IPS-15b (cell line): Measurements from ENCODE around the gene PHETA1.
"Not testable (repeated sequence)": the region's sequence is repeated elsewhere in the genome, so short reads cannot be mapped to it uniquely, and the experiment has no call there.

ENCODE experiments used
- H3K27me3 ChIP-seq: one replicate; pipeline ENCODE4 v1.6.1; 2013; ENCODE audit warnings: low read length; ENCODE audit not compliant: control insufficient read depth, insufficient read depth
- H3K36me3 ChIP-seq: one replicate; pipeline ENCODE4 v1.6.1; 2013; ENCODE audit warnings: low read length; ENCODE audit not compliant: control insufficient read depth, insufficient read depth
- H3K4me1 ChIP-seq: one replicate; pipeline ENCODE4 v1.6.1; 2013; ENCODE audit warnings: mild to moderate bottlenecking, low read length; ENCODE audit not compliant: control insufficient read depth, insufficient read depth
- H3K4me3 ChIP-seq: one replicate; pipeline ENCODE4 v1.5.1; 2013; ENCODE audit warnings: low read depth, low read length
- H3K9ac ChIP-seq: one replicate; pipeline ENCODE4 v1.6.1; 2013; ENCODE audit warnings: low read depth, mild to moderate bottlenecking, low read length
- H3K9me3 ChIP-seq: one replicate; pipeline ENCODE4 v1.6.1; 2013; ENCODE audit warnings: mild to moderate bottlenecking, low read length; ENCODE audit not compliant: control insufficient read depth, insufficient read depth

PHETA1 gene

DNA sequence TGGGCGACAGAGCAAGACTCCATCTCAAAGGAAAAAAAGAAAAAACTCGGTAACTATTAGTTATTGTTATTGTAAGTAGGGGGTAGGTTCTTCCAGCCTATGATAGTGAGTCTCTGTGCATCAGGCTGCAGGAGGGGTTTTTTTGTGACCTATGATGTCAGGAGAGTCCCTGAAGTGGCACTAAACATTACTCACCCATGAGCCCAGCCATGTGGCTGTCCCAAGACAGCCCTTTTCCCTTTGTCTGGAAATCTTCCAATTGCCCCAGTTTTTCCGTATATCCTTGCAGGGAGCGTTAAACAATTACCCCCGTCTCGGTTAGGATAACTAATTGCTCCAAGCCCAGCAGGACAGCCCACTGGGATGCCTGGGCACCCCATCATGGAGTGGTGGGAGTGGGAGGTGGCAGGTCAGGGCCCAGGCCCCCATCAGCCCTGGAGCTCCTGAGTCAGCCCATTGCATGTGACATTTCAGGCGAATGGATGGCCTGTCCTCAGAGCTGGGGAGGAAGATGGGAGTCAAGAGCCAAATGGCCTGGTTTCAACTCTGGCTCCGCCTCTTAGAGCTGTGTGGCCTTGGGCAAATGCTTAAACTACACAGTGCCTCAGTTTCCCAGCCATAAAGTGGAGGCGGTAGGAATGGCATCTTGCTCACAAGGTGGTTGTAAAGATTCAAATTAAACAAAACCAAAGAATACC is 16.4 kb downstream of the PHETA1 start:
- Histone ChIP-seq H3K9ac (no peak overlapping the region), H3K4me3 (no peak overlapping the region), H3K27me3 (no peaks in the 10 kb centered on the region), H3K36me3 (peaks cover 4% of the 10 kb centered on the region), H3K4me1 (no peaks in the 10 kb centered on the region), H3K9me3 (no peaks in the 10 kb centered on the region)

DNA sequence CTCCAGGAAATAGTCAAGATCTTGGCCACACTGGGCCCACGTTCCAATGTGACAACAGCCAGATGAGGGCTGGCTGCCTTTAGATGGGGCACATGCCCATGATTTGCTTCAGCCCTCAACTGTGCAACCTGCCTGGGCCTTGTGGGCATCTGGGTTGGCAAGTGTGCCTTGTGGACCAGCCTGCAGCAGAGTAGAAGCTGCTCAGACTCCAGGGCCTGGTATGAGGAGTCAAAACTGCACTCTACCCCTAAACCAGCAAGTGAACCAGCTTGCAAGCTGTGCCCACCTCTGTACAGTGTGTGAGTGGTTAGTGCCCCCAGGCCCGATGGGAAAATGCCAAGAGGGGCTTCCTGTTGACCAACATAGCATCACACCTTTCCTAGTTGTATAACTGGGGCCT is 17.9 kb downstream of the PHETA1 start:
- Histone ChIP-seq H3K36me3 (peaks cover 4% of the 10 kb centered on the region), H3K27me3 (no peaks in the 10 kb centered on the region), H3K9ac (no peak overlapping the region), H3K4me1 (no peaks in the 10 kb centered on the region), H3K4me3 (no peak overlapping the region), H3K9me3 (no peaks in the 10 kb centered on the region)

DNA sequence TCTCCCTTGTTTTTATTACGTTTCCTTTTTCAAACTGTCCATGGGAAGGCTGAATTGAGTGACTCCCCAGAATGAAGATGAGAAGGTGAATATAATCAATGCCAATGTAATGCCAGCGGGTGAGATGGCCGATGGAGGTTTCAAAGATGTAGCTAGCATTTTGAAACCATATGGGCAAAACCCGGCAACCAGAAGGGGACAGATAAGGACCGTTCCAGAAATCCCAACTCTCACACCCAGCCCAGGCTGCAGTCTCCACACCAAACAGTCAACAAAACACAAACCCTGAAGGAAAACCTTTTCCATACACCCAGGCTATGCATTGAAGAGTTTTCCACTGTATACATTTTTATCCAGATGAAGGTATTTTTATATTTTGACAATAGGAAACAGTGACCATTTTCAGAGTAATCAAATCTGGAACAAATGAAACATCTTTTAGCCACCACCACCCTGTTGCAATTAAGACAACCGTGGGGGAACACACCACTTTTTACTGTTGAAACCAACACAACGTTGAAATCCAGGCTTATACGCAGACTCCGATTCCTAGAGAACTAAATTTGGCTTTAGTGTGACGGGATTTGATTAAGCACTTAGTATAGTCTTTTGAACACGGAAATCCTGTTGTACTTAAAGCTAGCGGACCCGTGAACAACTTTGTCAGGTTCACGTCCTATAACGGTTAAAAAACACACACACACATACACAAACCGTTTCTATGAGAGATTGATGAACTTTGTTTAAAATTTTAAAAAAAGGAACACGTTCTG is 19.0 kb downstream of the PHETA1 start:
- Histone ChIP-seq H3K9me3 (no peaks in the 10 kb centered on the region), H3K4me1 (no peaks in the 10 kb centered on the region), H3K27me3 (no peaks in the 10 kb centered on the region), H3K4me3 (no peak overlapping the region), H3K9ac (no peak overlapping the region), H3K36me3 (peaks cover 4% of the 10 kb centered on the region)

DNA sequence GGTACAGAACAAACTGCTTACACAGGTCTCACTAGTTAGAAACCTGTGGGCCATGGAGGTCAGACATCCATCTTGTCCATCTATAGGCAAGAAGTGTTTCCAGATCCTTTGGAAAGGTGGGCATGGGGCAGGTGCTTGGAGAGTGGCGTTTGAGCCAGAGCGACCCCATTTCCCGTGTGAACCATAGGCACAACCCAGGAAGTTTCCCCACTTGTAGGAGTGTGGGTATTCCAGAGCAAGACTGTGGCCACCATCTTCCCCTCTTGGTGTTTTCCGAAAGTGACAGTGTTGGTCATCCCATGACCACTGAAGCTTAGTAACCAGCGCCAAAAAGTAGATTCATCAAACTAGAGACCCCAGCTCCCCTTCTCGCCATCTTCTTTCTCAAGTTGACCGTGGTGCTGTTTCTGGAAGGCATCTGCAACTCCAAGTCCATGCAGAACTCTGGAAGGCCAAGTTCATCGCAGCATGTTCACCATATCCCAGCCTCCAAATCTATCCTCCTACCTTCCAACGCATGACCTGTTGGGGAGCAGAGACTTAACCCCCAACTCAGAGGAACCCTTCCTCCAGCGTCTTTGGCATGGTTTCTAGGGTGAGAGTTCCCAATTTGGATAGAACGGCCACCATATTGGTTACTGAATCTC is 19.7 kb downstream of the PHETA1 start:
- Histone ChIP-seq H3K4me1 (no peaks in the 10 kb centered on the region), H3K27me3 (no peaks in the 10 kb centered on the region), H3K9me3 (no peaks in the 10 kb centered on the region), H3K4me3 (no peak overlapping the region), H3K36me3 (peaks cover 4% of the 10 kb centered on the region), H3K9ac (no peak overlapping the region)

DNA sequence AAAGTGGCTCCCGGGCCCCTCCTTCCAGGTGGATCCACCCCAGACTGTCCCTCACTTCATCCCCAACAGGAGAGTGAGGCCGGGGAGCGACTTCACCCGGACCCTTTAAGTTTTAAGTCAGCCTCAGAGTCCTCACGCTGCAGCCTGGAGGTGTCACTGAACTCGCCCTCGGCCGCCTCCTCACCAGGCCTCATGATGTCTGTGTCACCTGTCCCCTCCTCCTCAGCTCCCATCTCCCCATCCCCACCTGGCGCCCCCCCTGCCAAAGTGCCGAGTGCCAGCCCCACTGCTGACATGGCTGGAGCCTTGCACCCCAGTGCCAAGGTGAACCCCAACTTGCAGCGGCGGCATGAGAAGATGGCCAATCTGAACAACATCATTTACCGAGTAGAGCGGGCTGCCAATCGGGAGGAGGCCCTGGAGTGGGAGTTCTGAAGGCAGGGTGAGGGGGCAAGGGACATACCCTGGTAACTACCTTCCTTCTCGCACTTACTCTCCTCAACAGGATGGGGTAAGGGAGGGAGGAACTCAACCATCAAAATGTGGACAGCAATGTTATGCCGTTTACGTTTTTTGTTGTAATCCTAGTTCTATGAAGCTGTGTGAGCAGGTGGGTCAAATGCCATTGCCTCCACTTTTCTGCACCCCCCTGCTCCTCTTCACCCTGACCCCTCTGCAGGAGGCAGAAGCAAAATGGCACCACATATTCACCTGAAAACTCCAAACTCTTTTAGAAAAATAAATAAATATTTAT is 20.8 kb downstream of the PHETA1 start:
- Histone ChIP-seq H3K36me3 (peaks cover 4% of the 10 kb centered on the region), H3K9ac (no peak overlapping the region), H3K9me3 (no peaks in the 10 kb centered on the region), H3K4me3 (no peak overlapping the region), H3K4me1 (no peaks in the 10 kb centered on the region), H3K27me3 (no peaks in the 10 kb centered on the region)

DNA sequence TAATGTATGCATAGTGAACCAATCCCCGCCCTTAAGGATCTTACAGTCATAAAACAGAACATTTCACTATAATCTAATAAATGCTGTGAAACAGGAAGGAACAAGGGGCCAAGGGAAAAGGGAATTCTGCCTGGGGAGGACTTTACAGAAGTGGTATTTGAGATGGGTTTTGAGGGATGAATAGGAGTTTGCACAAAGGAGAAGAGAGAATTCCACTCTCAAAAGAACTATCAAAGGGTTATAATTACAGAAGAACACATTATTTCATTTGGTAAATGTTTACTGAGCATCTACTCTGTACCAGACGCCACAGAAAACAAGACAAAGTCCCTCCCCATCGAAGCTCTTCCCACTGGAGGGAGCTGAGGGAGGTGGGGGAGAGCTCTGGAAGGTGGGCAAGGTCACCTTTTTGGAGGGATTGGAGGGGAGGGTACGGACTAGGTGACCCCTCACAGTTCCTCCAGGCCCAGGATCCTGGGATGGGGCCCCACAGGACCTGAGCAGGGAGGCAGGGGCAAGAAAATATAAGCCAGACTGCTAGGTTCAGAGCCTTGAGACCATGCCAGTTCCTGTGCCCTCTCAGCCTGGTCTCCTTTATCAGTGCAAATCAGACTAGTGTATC is 24.5 kb downstream of the PHETA1 start:
- Histone ChIP-seq H3K4me1 (peaks cover under 1% of the 10 kb centered on the region), H3K4me3 (no peak overlapping the region), H3K27me3 (no peaks in the 10 kb centered on the region), H3K9me3 (no peaks in the 10 kb centered on the region), H3K36me3 (peaks cover 4% of the 10 kb centered on the region), H3K9ac (no peak overlapping the region)

DNA sequence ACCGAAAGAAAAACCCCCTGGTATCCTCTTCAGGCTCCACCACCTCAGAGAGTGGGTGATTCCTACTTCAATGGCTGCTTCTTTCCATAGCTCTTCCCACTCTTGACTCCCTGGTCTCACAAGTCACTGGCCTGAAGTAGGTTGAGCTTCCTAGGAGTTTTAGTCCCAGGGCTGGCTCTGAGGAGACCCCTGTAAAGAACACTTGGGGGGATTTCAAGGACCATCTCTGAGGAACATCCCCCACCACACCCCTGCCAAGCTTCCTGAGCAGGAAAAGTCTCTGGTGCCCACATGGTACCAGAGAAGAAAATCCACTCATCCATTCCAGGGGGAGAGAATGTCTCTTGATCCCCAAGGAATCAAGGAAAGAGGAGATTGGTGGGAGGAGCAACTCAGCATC is 25.7 kb downstream of the PHETA1 start:
- no peak overlapping the region for H3K4me3 ChIP-seq

DNA sequence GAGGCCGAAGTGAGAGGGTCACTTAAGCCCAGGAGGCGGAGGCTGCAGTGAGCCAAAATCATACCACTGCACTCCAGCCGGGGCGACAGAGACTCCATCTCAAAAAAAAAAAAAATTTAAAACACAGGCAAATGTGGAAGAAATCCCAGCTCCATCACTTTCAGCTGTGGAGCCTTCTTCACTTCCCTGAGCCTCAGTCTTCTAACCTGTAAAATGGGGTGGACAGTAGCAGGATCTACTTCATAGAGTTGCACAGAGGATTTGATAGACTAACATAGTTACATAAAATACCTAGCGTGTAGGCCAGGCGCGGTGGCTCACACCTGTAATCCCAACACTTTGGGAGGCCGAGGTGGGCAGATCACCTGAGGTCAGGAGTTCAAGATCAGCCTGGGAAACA is 26.5 kb downstream of the PHETA1 start:
- Histone ChIP-seq H3K36me3 (no peaks in the 10 kb centered on the region), H3K9me3 (no peaks in the 10 kb centered on the region), H3K27me3 (no peaks in the 10 kb centered on the region)

More for the DNA sequence above, 25.7 kb downstream of the PHETA1 start:
- Histone ChIP-seq H3K27me3 (no peaks in the 10 kb centered on the region), H3K4me1 (peaks cover 3% of the 10 kb centered on the region), H3K9me3 (no peaks in the 10 kb centered on the region), H3K9ac (no peak overlapping the region), H3K36me3 (peaks cover 3% of the 10 kb centered on the region)

DNA sequence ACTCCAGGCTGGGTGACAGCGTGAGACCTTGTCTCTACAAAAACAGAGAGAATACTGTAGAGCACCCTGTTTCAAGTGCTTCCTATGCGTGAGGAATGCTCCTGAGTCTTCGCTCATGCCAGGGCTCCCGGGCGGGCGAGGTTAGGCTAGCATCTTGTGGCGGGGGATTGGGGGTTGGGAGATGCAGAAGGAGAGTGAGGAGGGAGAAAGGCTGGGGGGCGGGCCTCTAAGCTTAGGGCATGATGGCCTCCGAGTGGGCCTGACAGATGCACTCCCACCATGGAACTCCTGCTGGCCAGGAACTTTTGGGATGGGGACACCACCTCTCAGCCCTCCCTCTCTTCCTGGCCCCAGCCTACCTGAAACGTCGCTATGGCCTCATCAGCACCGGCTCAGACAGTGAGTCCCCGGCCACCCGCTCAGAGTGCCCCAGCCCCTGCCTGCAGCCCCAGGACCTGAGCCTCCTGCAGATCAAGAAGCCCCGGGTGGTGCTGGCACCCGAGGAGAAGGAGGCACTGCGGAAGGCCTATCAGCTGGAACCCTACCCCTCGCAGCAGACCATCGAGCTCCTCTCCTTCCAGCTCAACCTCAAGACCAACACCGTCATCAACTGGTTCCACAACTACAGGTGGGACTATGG is 27.3 kb downstream of the PHETA1 start:
- Histone ChIP-seq H3K9ac (no peak overlapping the region), H3K4me3 (no peak overlapping the region), H3K9me3 (no peaks in the 10 kb centered on the region), H3K27me3 (no peaks in the 10 kb centered on the region), H3K4me1 (peaks cover 3% of the 10 kb centered on the region), H3K36me3 (no peaks in the 10 kb centered on the region)

More for the DNA sequence above, 26.5 kb downstream of the PHETA1 start:
- peaks cover 3% of the 10 kb centered on the region for H3K4me1 ChIP-seq
- H3K9ac ChIP-seq = no peak overlapping the region
- no peak overlapping the region for H3K4me3 ChIP-seq

DNA sequence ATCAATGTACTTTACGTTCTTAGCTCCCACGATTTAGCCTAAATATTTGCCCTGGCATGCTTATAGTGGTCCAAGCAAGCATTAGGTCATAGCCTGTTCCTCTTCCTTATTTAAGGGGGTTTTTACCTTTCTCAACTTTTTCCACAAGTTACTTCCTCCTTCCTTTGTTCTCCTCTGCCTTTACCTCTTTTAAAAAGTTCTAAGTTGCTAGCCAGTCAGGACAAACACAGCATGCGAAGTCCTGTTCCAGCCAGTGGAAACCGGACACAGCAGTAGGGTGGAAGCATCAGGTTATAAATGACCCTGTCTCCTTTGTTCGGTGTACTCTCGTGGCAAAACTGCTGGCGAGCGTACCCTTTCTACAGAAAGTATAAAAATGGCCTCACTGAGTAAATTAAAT is 28.2 kb downstream of the PHETA1 start:
- not testable (repeated sequence) for H3K4me3 ChIP-seq, H3K27me3 ChIP-seq, H3K36me3 ChIP-seq, H3K9me3 ChIP-seq, H3K4me1 ChIP-seq, H3K9ac ChIP-seq

DNA sequence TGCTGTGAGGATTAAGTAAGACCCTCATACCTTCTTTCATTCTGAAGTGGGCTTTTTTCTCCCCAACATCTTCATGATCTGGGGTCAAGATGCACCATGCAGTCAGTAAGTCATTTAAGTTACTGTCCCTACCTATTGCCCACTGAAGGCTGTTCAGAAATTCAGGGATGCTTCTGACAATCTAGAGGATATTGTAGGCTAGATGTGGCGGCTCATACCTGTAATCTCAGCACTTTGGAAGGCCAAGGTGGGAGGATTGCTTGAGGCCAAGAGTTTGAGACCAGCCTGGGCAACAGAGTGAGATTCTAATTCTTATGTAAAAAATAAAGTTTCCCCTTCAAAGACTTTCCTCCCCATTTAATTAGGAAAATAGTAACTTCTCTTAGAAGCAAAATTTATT is 28.7 kb downstream of the PHETA1 start:
- H3K4me1 ChIP-seq = peaks cover 3% of the 10 kb centered on the region
- H3K9ac ChIP-seq = no peak overlapping the region
- no peaks in the 10 kb centered on the region for H3K36me3 ChIP-seq
- H3K4me3 ChIP-seq = no peak overlapping the region
- H3K27me3 ChIP-seq = no peaks in the 10 kb centered on the region
- H3K9me3 ChIP-seq = no peaks in the 10 kb centered on the region
